Measurements from ENCODE around the gene MMAB. TPM values are rescaled to one million over a fixed set of nuclear protein-coding genes. Genes with fewer than 3 reads are reported as not detected.

Gene MMAB
- total RNA-seq, 1 experiment from 2014 or later, result 97.6 TPM

GRCh38 chr12:109612003-109612402 lies 38.7 kb upstream of the MMAB start:
- TF ChIP-seq EZH2 (IDR thresholded peaks at IDR 0.05; ENCODE audit: borderline replicate concordance, low read depth, low read length, poor library complexity, severe bottlenecking) (no peak), CTCF (conservative IDR thresholded peaks at IDR 0.05; ENCODE audit: low read depth, low read length) (no peak)
- ChIA-PET POLR2A (ENCODE audit: low non-redundant PET) (no interaction called here), CTCF (no interaction called here)
- no TSS peak for BruUV-seq (replicated peaks)
- H3K36me3 ChIP-seq (ENCODE audit: insufficient read depth, low read length, poor library complexity, severe bottlenecking), result no peaks in the 10 kb centered on the region
- no peaks in the 10 kb centered on the region for H3K4me1 ChIP-seq (ENCODE audit: insufficient read depth, low read length, poor library complexity, severe bottlenecking)
- no peak overlapping the region for H3K27ac ChIP-seq (ENCODE audit: low read depth, low read length, poor library complexity, severe bottlenecking)
- H3K9me3 ChIP-seq (ENCODE audit: low read depth, low read length, poor library complexity, severe bottlenecking), result no peaks in the 10 kb centered on the region
- H3K4me3 ChIP-seq (ENCODE audit: low read depth, low read length, poor library complexity, severe bottlenecking), result no peak overlapping the region
- H3K27me3 ChIP-seq (replicated peaks; ENCODE audit: insufficient read depth, low read depth, low read length, poor library complexity), result peaks cover 29% of the 10 kb centered on the region
- DNase-seq (ENCODE audit: low spot score), result no peak
- intact Hi-C loops (cut with micrococcal nuclease; ENCODE audit: unreplicated experiment), result no loop called here

DNA sequence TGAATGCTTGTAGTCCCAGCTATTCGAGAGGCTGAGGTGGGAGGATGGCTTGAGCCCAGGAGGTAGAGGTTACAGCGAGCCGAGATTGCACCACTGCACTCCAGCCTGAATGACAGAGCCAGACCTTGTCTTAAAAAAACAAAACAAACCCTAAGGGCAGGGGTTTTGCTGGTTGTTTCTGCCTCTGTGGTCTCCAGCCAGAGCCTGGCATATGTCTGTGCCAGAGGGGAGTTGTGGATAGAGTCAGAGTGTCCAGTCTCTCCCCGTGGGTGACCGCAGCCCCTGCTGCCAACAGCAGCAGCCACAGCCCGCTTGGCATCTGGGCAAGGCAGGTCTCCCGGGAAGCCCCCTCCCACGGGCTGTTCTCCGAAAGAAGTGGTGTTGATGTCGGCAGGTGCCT lies 37.9 kb upstream of the MMAB start:
- peaks cover 6% of the 10 kb centered on the region for H3K4me1 ChIP-seq (ENCODE audit: insufficient read depth, low read length, poor library complexity, severe bottlenecking)
- ChIA-PET POLR2A (ENCODE audit: low non-redundant PET) (no interaction called here), CTCF (no interaction called here)
- H3K27me3 ChIP-seq (replicated peaks; ENCODE audit: insufficient read depth, low read depth, low read length, poor library complexity), result peaks cover 24% of the 10 kb centered on the region
- intact Hi-C loops (cut with micrococcal nuclease; ENCODE audit: unreplicated experiment), result no loop called here
- H3K4me3 ChIP-seq (ENCODE audit: low read depth, low read length, poor library complexity, severe bottlenecking), result no peak overlapping the region
- TF ChIP-seq CTCF (conservative IDR thresholded peaks at IDR 0.05; ENCODE audit: low read depth, low read length) (no peak), EZH2 (IDR thresholded peaks at IDR 0.05; ENCODE audit: borderline replicate concordance, low read depth, low read length, poor library complexity, severe bottlenecking) (no peak)
- no peak overlapping the region for H3K27ac ChIP-seq (ENCODE audit: low read depth, low read length, poor library complexity, severe bottlenecking)
- no TSS peak for BruUV-seq (replicated peaks)
- no peak for DNase-seq (ENCODE audit: low spot score)
- no peaks in the 10 kb centered on the region for H3K9me3 ChIP-seq (ENCODE audit: low read depth, low read length, poor library complexity, severe bottlenecking)
- no peaks in the 10 kb centered on the region for H3K36me3 ChIP-seq (ENCODE audit: insufficient read depth, low read length, poor library complexity, severe bottlenecking)

GRCh38 chr12:109610523-109610922 lies 37.2 kb upstream of the MMAB start:
- ChIA-PET POLR2A (ENCODE audit: low non-redundant PET) (no interaction called here), CTCF (no interaction called here)
- H3K27ac ChIP-seq (ENCODE audit: low read depth, low read length, poor library complexity, severe bottlenecking), result no peak overlapping the region
- TF ChIP-seq CTCF (conservative IDR thresholded peaks at IDR 0.05; ENCODE audit: low read depth, low read length), result no peak
- TF ChIP-seq EZH2 (IDR thresholded peaks at IDR 0.05; ENCODE audit: borderline replicate concordance, low read depth, low read length, poor library complexity, severe bottlenecking), result no peak
- no peaks in the 10 kb centered on the region for H3K9me3 ChIP-seq (ENCODE audit: low read depth, low read length, poor library complexity, severe bottlenecking)
- no peaks in the 10 kb centered on the region for H3K36me3 ChIP-seq (ENCODE audit: insufficient read depth, low read length, poor library complexity, severe bottlenecking)
- intact Hi-C loops (cut with micrococcal nuclease; ENCODE audit: unreplicated experiment), result no loop called here
- H3K4me3 ChIP-seq (ENCODE audit: low read depth, low read length, poor library complexity, severe bottlenecking), result no peak overlapping the region
- peaks cover 18% of the 10 kb centered on the region for H3K27me3 ChIP-seq (replicated peaks; ENCODE audit: insufficient read depth, low read depth, low read length, poor library complexity)
- BruUV-seq (replicated peaks), result no TSS peak
- H3K4me1 ChIP-seq (ENCODE audit: insufficient read depth, low read length, poor library complexity, severe bottlenecking), result peaks cover 9% of the 10 kb centered on the region
- DNase-seq (ENCODE audit: low spot score), result no peak
